ENCODE measurements around the gene SH3PXD2A. TPM values are rescaled to one million over a fixed set of nuclear protein-coding genes. Genes with fewer than 3 reads are reported as not detected.

Gene SH3PXD2A
- total and polyA plus RNA-seq, 2 of the 4 experiments (the other 2 are of a cell fraction) = 6.3 to 23.0 TPM

- POLR2A ChIA-PET (ENCODE audit: unreplicated experiment) = interaction anchor here (0.6 kb wide), 1 partner anchor 236 kb away, joined by 4 read pairs; no protein-coding TSS in a partner anchor
- dilution Hi-C loops (cut with HindIII; ENCODE audit: low sequenced_read_pairs, unreplicated experiment) = no loop called here
Observed at GRCh38 chr10:103758294-103758681, 97.1 kb downstream of the SH3PXD2A start.

More at GRCh38 chr10:103758294-103758681, 97.1 kb downstream of the SH3PXD2A start:
- Histone ChIP-seq H3K36me3 (ENCODE audit: control insufficient read depth, insufficient read depth, low read length) (no peaks in the 10 kb centered on the region), H2AK5ac (ENCODE audit: low read depth, low read length) (peak overlapping the region; percentile 71), H3K4ac (ENCODE audit: low read depth, low read length) (peak overlapping the region; percentile 78), H4K91ac (ENCODE audit: insufficient read depth, low read depth, low read length) (peak overlapping the region; percentile 65), H3K4me1 (ENCODE audit: control insufficient read depth, insufficient read depth, low read length) (peaks cover 29% of the 10 kb centered on the region), H2BK120ac (ENCODE audit: low read depth, low read length) (peak overlapping the region; percentile 80), H3K27ac (ENCODE audit: insufficient read depth, low read length) (peak overlapping the region; percentile 35), H4K8ac (ENCODE audit: low read depth in 2 of 2, low read length in 2 of 2) (peak overlapping the region; percentile 20 to 77; a peak in 3 of 4 replicates), H3K9me3 (ENCODE audit: control insufficient read depth, insufficient read depth, low read length) (no peaks in the 10 kb centered on the region), H3K4me3 (ENCODE audit: insufficient read depth, low read depth, low read length) (no peak overlapping the region), H3K18ac (ENCODE audit: low read depth, low read length) (peak overlapping the region; percentile 53; the same call in 1 of the 2 replicates), H3K14ac (replicated peaks; ENCODE audit: low read depth, low read length) (peak overlapping the region; percentile 66), H3K4me2 (ENCODE audit: low read depth, low read length) (no peak overlapping the region; the same call in 1 of the 2 replicates), H3K23ac (ENCODE audit: low read depth, low read length) (peak overlapping the region; percentile 38; the same call in 1 of the 2 replicates), H2BK15ac (ENCODE audit: low read depth, low read length) (peak overlapping the region; percentile 54; the same call in 1 of the 3 replicates), H3K9ac (ENCODE audit: low read depth, low read length) (no peak overlapping the region), H2BK20ac (ENCODE audit: low read depth, low read length) (peak overlapping the region; percentile 73; the same call in 1 of the 2 replicates), H2BK5ac (ENCODE audit: low read depth, low read length, poor library complexity, severe bottlenecking) (peak overlapping the region; percentile 78), H3K9me1 (ENCODE audit: insufficient read depth, low read length) (peaks cover 33% of the 10 kb centered on the region), H2AFZ (replicated peaks; ENCODE audit: low read length, poor library complexity) (peak overlapping the region; percentile 69), H3K56ac (ENCODE audit: extremely low read depth, insufficient read depth, low read length) (no peak overlapping the region), H2AK9ac (replicated peaks; ENCODE audit: low read depth, low read length, poor library complexity) (peak overlapping the region; percentile 47), H3K27me3 (ENCODE audit: control insufficient read depth, insufficient read depth, low read length) (no peaks in the 10 kb centered on the region), H4K5ac (ENCODE audit: low read depth, low read length) (no peak overlapping the region), H4K20me1 (ENCODE audit: insufficient read depth, low read length) (peaks cover 6% of the 10 kb centered on the region; the same call in 1 of the 2 replicates), H3K79me1 (ENCODE audit: low read depth in 1 of 2, low read length in 2 of 2) (peaks cover 11 to 40% of the 10 kb centered on the region in 2 experiments)
- intact Hi-C loops (cut with micrococcal nuclease) (no loop called here), in situ Hi-C loops (cut with MboI; ENCODE audit: low sequenced_read_pairs) (no loop called here)
- CTCF ChIA-PET = interaction anchor here (1.1 to 1.4 kb wide), 2 partner anchors 14 to 46 kb away, joined by 3 to 4 read pairs; no protein-coding TSS in a partner anchor
- DNase-seq (peak; percentile 86), ATAC-seq (ENCODE audit: low read depth) (peak; percentile 31)
- TF ChIP-seq RFX5 (IDR thresholded peaks at IDR 0.05; ENCODE audit: low read depth, low read length) (no peak), CEBPB (IDR thresholded peaks at IDR 0.05; ENCODE audit: low read depth, low read length) (no peak), SMC3 (IDR thresholded peaks at IDR 0.05; ENCODE audit: low read depth, low read length) (no peak), POLR2A (IDR thresholded peaks at IDR 0.05; ENCODE audit: low read depth, low read length) (no peak), CTCF (conservative IDR thresholded peaks at IDR 0.05; ENCODE audit: low read depth, low read length) (no peak), ELK1 (IDR thresholded peaks at IDR 0.05; ENCODE audit: borderline replicate concordance, low read depth, low read length) (no peak)
- no CpG with 5 or more reads among the region's 2 CpGs for WGBS, 2 experiments (ENCODE audit: extremely low coverage in 2 of 2, insufficient read length in 1 of 2)
- no TSS peak for BruUV-seq (replicated peaks)
